Parathyroid adenoma (tissue), 2 donors: Measurements from ENCODE around the gene SPPL2A.

Experiments used
- H2AFZ ChIP-seq: fragments of 300-600 bp; sonication (generic); one replicate; pipeline ENCODE4 v1.7.0; 2017; ENCODE audit warnings: antibody characterized with exemption, mild to moderate bottlenecking
- H3K27ac ChIP-seq: fragments of 300-600 bp; sonication (generic); one replicate; pipeline ENCODE4 v1.7.0; 2017
- H3K27me3 ChIP-seq: fragments of 300-600 bp; sonication (generic); one replicate; pipeline ENCODE4 v1.7.0; 2017; ENCODE audit warnings: low read length; ENCODE audit not compliant: control insufficient read depth, insufficient read depth
- H3K36me3 ChIP-seq: fragments of 300-600 bp; sonication (generic); one replicate; pipeline ENCODE4 v1.7.0; 2017; ENCODE audit warnings: low read length; ENCODE audit not compliant: control insufficient read depth, insufficient read depth
- H3K4me1 ChIP-seq: fragments of 300-600 bp; sonication (generic); one replicate; pipeline ENCODE4 v1.7.0; 2017; ENCODE audit warnings: control low read depth
- H3K4me2 ChIP-seq: fragments of 300-600 bp; sonication (generic); one replicate; pipeline ENCODE4 v1.7.0; 2017; ENCODE audit warnings: low read length
- H3K4me3 ChIP-seq: fragments of 300-600 bp; sonication (generic); one replicate; pipeline ENCODE4 v1.7.0; 2017; ENCODE audit warnings: low read depth, low read length
- H3K79me2 ChIP-seq: fragments of 300-600 bp; sonication (generic); one replicate; pipeline ENCODE4 v1.7.0; 2017; ENCODE audit warnings: control low read depth
- H3K9ac ChIP-seq: fragments of 300-600 bp; sonication (generic); one replicate; pipeline ENCODE4 v1.7.0; 2017; ENCODE audit warnings: mild to moderate bottlenecking
- H3K9me3 ChIP-seq: fragments of 300-600 bp; sonication (generic); one replicate; pipeline ENCODE4 v1.7.0; 2017; ENCODE audit warnings: low read length; ENCODE audit not compliant: control insufficient read depth
- CTCF ChIP-seq: fragments of 300-600 bp; sonication (generic); IDR thresholded peaks from one replicate; pipeline ENCODE4 v1.7.0; 2017; ENCODE audit warnings: antibody characterized with exemption, mild to moderate bottlenecking
- donor health status: primary hyperparathyroidism.

The SPPL2A gene

DNA sequence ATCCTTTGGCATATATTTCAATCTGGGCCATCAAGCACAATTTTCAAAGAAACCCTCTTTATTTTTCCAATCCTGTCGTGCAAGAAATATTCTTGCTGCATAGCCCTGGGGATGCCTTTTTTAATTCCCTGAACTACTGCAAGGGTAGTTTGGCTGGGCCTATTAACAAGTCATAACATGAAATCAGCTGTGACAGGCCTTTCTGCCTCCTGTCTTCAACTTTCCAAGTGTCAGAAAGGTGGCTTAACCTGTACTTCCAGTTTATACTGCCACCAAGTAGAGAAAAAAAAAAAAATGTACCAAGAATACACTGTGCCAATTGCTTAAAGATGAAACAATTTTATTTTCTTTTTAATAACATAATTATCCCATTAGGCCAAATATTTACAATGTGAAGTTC is 32.4 kb upstream of the SPPL2A start:
- TF ChIP-seq CTCF = no peak
- H3K9me3 ChIP-seq = no peaks in the 10 kb centered on the region
- H3K9ac ChIP-seq = no peak overlapping the region
- H3K4me1 ChIP-seq = no peaks in the 10 kb centered on the region
- peak overlapping the region; percentile 38 for H3K4me2 ChIP-seq
- no peak overlapping the region for H2AFZ ChIP-seq
- no peak overlapping the region for H3K4me3 ChIP-seq
- H3K79me2 ChIP-seq = no peaks in the 10 kb centered on the region
- H3K27me3 ChIP-seq = no peaks in the 10 kb centered on the region
- H3K36me3 ChIP-seq = no peaks in the 10 kb centered on the region
- H3K27ac ChIP-seq = peak overlapping the region; percentile 51

DNA sequence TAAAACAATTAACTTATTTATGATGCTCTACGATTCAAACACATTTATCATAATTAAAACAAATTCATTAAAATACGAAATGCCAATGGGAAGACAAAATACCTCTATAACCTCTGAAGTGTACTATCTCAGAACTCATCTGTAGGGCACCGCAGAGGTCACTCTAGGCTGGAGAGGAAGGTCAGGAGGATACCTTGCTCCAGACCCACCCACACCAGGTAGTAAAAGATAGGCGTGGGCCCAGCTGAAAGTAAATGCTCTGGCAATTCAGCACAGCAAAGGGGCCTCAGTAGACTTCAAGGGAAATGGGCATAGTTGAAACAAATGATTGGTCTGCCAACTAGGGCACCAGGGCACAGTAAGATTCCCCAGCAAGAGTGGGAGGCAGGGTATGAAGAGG is 26.0 kb upstream of the SPPL2A start:
- H3K4me2 ChIP-seq = peak overlapping the region; percentile 32
- no peak overlapping the region for H3K4me3 ChIP-seq
- H3K27ac ChIP-seq = no peak overlapping the region
- H3K79me2 ChIP-seq = no peaks in the 10 kb centered on the region
- H3K9me3 ChIP-seq = no peaks in the 10 kb centered on the region
- H3K9ac ChIP-seq = no peak overlapping the region
- TF ChIP-seq CTCF = no peak
- H3K36me3 ChIP-seq = no peaks in the 10 kb centered on the region
- no peaks in the 10 kb centered on the region for H3K4me1 ChIP-seq
- no peaks in the 10 kb centered on the region for H3K27me3 ChIP-seq
- H2AFZ ChIP-seq = no peak overlapping the region

- H3K27me3 ChIP-seq = no peaks in the 10 kb centered on the region
- H3K27ac ChIP-seq = no peak overlapping the region
- H3K4me3 ChIP-seq = no peak overlapping the region
- peak overlapping the region; percentile 32 for H3K4me2 ChIP-seq
- H3K36me3 ChIP-seq = no peaks in the 10 kb centered on the region
- no peaks in the 10 kb centered on the region for H3K9me3 ChIP-seq
- H2AFZ ChIP-seq = no peak overlapping the region
- H3K79me2 ChIP-seq = no peaks in the 10 kb centered on the region
- TF ChIP-seq CTCF = no peak
- no peak overlapping the region for H3K9ac ChIP-seq
- no peaks in the 10 kb centered on the region for H3K4me1 ChIP-seq
Measured at GRCh38 chr15:50790778-50791453, 25.4 kb upstream of the SPPL2A start.

- no peaks in the 10 kb centered on the region for H3K36me3 ChIP-seq
- H3K79me2 ChIP-seq = no peaks in the 10 kb centered on the region
- peaks cover 2% of the 10 kb centered on the region for H3K4me1 ChIP-seq
- H2AFZ ChIP-seq = no peak overlapping the region
- TF ChIP-seq CTCF = no peak
- no peaks in the 10 kb centered on the region for H3K9me3 ChIP-seq
- H3K27ac ChIP-seq = no peak overlapping the region
- H3K9ac ChIP-seq = no peak overlapping the region
- H3K4me2 ChIP-seq = no peak overlapping the region
- H3K27me3 ChIP-seq = no peaks in the 10 kb centered on the region
- no peak overlapping the region for H3K4me3 ChIP-seq
Measured at GRCh38 chr15:50786871-50787270, 21.4 kb upstream of the SPPL2A start.

- H3K9ac ChIP-seq = no peak overlapping the region
- H3K79me2 ChIP-seq = no peaks in the 10 kb centered on the region
- H3K4me1 ChIP-seq = peaks cover 2% of the 10 kb centered on the region
- H3K36me3 ChIP-seq = no peaks in the 10 kb centered on the region
- no peaks in the 10 kb centered on the region for H3K9me3 ChIP-seq
- no peak overlapping the region for H3K27ac ChIP-seq
- no peak overlapping the region for H3K4me3 ChIP-seq
- H2AFZ ChIP-seq = no peak overlapping the region
- TF ChIP-seq CTCF = no peak
- no peak overlapping the region for H3K4me2 ChIP-seq
- H3K27me3 ChIP-seq = no peaks in the 10 kb centered on the region
Measured at GRCh38 chr15:50786438-50786837, 20.9 kb upstream of the SPPL2A start.
